ENCODE data around the gene DTX2.
"Not testable (repeated sequence)": the region's sequence is repeated elsewhere in the genome, so short reads cannot be mapped to it uniquely, and the experiment has no call there.

The DTX2 gene

DNA sequence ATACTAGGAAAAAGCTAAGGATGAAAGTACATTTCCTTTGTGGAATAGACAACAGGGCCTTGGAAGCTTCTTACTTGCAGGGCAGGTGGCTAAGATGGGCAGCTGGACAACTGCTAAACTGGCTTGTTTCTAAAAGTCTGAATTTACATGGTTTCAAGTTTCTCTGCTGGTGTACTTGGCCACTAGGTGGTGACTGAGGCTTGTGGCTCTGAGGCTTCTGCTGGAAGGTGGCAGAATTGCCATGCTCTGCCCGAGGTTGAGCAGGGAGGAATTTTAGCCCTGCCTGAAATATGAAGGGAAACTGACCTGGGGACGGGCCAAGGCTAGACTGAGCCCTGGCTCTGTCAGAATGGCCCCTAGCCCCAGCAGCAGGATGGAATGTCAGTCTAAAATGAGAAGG, 23.6 kb upstream of the DTX2 start:
- H3K4me3 ChIP-seq (ENCODE audit: low read depth, low read length), result not testable (repeated sequence)
- DNase-seq (ENCODE audit: low read depth), result peak; percentile 57
- TF ChIP-seq, protein P1, sequence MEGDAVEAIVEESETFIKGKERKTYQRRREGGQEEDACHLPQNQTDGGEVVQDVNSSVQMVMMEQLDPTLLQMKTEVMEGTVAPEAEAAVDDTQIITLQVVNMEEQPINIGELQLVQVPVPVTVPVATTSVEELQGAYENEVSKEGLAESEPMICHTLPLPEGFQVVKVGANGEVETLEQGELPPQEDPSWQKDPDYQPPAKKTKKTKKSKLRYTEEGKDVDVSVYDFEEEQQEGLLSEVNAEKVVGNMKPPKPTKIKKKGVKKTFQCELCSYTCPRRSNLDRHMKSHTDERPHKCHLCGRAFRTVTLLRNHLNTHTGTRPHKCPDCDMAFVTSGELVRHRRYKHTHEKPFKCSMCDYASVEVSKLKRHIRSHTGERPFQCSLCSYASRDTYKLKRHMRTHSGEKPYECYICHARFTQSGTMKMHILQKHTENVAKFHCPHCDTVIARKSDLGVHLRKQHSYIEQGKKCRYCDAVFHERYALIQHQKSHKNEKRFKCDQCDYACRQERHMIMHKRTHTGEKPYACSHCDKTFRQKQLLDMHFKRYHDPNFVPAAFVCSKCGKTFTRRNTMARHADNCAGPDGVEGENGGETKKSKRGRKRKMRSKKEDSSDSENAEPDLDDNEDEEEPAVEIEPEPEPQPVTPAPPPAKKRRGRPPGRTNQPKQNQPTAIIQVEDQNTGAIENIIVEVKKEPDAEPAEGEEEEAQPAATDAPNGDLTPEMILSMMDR (IDR thresholded peaks at IDR 0.05; ENCODE audit: low read depth, low read length, missing control alignments), result peak; percentile 64

DNA sequence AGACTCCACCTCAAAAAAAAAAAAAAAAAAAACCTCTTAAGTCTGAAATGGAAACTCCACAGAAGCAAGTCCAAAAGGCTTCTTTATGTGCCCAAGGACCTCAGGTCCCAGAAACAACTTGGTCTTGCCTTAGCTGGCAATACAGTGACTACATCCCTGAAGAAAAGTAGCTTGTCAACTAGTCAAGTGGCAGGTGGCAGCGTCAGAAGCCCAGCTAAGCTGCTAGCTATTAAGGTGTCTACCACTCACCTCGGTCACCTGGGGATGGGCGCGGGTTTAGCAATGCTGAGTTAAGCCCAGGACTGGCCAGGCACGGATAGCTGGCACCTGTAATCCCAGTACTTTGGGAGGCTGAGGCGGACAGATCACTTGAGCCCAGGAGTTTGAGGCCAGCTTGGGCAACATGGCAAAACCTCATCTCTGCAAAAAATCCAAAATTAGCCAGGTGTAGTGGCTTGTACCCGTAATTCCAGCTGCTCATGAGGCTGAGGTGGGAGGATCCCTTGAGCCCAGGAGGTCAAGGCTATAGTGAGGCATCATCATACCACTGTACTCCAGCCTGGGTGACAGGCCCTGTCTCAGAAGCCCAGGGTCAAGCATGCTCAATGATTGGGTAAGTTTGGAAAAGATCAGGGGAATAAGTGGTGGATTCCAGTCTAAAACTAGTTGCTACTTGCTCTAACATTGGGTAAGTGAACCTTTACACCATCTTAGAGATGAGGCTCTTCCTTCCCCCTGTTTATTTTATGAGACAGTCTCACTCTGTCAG, 22.2 kb upstream of the DTX2 start:
- not testable (repeated sequence) for H3K4me3 ChIP-seq (ENCODE audit: low read depth, low read length); DNase-seq (ENCODE audit: low read depth)

- not testable (repeated sequence) for H3K4me3 ChIP-seq (ENCODE audit: low read depth, low read length); DNase-seq (ENCODE audit: low read depth)
These were observed 21.1 kb upstream of the DTX2 start for GRCh38 chr7:76440404-76440803.

GRCh38 chr7:76441792-76442191, 19.7 kb upstream of the DTX2 start:
- not testable (repeated sequence) for DNase-seq (ENCODE audit: low read depth); H3K4me3 ChIP-seq (ENCODE audit: low read depth, low read length)

GRCh38 chr7:76442664-76443446, 18.7 kb upstream of the DTX2 start:
- not testable (repeated sequence) for H3K4me3 ChIP-seq (ENCODE audit: low read depth, low read length); DNase-seq (ENCODE audit: low read depth)

- H3K4me3 ChIP-seq (ENCODE audit: low read depth, low read length); DNase-seq (ENCODE audit: low read depth): not testable (repeated sequence)
These were observed 17.7 kb upstream of the DTX2 start for GRCh38 chr7:76443846-76444245.

DNA sequence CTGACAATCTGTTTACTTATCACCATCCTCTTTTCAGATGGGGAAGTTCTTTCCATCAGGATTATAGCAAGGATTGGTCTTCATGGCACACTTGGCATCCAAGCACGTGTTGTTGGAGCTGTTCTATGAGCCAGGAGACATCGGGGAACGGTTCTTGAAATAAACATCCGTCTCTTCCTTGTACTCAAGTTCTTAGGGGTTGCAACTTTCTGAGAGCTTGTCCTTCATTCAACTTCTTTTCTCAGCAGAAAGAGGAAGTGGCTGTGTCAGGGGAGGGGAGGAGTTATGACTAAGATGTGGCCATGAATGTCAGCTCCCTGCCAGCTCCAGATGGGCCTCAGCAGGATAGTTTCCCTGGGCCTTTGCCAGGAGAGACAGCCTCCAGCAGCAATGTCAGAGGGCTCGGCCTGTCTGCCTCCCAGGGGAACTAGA, 15.9 kb upstream of the DTX2 start:
- DNase-seq (ENCODE audit: low read depth), result peak; percentile 13
- H3K4me3 ChIP-seq (ENCODE audit: low read depth, low read length), result not testable (repeated sequence)

- H3K4me3 ChIP-seq (ENCODE audit: low read depth, low read length); DNase-seq (ENCODE audit: low read depth): not testable (repeated sequence)
These were observed 4.5 kb upstream of the DTX2 start for GRCh38 chr7:76457017-76457416.

DNA sequence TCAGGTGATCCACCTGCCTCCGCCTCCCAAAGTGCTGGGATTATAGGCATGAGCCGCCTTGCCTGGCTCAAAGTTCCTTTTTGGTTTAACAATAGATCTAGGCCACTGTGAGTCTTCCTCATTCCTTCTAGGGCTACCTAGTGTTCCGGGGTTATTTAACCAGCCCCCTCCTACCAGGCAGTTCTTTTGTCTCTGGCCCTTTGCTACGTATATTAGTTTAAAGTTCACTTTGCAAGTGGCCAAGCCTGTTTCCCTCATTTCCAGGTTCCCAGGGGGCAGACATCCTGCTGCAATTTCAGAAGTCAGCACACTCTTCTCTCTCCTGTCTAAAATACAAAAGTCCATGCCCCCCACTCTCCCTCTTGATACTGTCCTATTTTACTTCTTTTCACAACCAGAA, 3.0 kb upstream of the DTX2 start:
- not testable (repeated sequence) for H3K4me3 ChIP-seq (ENCODE audit: low read depth, low read length); DNase-seq (ENCODE audit: low read depth)

DNA sequence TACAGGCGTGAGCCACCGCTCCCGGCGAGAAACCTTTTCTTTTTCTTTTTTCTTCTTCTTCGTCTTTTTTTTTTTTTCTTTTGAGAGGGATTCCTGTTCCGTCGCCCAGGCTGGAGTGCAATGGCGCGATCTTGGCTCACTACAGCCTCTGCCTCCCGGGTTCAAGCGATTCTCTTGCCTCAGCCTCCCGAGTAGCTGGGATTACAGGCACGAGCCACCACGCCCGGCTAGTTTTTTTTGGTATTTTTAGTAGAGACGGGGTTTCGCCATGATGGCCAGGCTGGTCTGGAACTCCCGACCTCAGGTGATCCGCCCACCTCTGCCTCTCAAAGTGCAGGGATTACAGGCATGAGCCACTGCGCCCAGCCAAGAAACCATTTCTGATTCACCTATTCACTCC, 742 bp upstream of the DTX2 start:
- H3K4me3 ChIP-seq (ENCODE audit: low read depth, low read length), result not testable (repeated sequence)

DNA sequence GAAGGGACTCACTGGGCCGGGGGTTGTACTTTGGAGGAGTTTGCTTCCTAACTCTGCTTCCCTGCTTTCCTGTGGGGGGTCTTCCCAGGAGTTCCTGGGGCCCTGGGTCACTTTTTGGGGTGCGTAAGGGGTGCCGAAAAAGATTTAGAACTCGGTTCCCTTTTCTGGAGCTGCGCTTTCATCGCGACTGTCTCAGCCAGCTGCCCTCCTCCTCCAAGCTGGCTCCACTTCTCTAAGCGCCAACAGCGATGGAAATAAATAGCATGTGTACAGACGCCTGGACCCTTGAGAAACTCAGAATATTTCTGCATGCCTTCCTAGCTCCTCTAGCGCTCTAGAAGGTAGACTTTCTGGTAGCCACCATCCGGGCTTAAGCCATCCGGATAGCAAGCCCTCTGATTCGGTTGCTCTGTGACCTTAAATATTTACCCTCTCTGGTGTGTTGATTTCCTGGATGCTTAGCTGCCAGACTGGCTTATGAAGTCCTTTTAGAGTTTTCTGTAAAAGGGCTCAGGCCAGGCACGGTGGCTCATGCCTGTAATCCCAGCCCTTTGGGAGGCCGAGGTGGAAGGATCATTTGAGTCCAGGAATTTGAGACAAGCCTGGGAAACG, 868 bp downstream of the DTX2 start:
- H3K4me3 ChIP-seq (ENCODE audit: low read depth, low read length); DNase-seq (ENCODE audit: low read depth): not testable (repeated sequence)

More for the DNA sequence above, 742 bp upstream of the DTX2 start:
- not testable (repeated sequence) for DNase-seq (ENCODE audit: low read depth)

DNA sequence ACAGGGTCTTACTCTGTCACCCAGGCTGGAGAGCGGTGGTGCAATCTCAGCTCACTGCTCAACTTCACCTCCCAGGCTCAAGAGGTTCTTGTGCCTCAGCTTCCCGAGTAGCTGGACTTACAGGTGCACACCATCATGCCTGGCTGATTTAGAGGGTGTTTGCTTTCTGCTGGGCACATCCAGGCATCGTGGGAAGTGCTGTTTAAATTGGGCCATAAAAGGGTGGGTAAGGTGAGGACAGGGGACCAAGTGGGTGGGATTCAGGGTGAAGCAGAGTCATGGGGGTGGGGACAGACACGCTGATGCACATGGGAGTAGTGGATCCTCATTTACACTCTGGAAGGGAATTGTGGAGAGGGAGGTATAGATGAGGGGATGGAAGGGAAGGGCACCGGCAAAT, 3.5 kb downstream of the DTX2 start:
- DNase-seq (ENCODE audit: low read depth); H3K4me3 ChIP-seq (ENCODE audit: low read depth, low read length): not testable (repeated sequence)

- DNase-seq (ENCODE audit: low read depth); H3K4me3 ChIP-seq (ENCODE audit: low read depth, low read length): not testable (repeated sequence)
These were observed 4.4 kb downstream of the DTX2 start for GRCh38 chr7:76465950-76466349.

DNA sequence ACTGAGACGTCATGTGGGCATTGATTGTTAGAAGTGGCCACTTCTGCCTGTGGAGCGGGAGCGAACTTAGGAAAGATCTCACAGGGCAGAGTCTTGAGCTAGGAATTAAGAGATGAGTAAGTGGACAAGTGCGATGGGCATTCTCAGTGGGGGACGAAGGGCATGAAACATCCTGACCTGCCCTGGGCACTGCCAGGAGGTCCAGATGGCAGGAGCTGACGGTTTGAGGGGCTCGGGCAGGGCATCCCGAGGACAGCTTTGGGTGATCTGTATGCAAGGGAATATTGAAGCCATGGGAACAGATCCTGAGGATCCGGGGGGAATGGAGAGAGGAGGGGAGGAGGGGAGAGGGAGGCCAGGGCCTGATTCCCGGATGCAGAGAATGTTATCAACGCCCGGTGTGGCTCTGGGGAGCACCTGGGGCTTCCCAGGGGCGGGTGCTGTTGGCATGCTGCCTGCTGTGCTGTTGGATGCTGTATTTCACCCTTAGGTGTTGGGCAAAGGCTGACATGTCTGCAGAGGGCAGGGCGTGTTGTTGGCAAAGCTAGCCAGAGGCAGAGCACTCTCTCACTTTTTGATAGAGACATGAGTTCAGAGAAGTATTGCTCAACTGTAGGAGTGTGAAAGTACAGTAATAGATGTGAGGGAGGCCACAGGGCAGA, 6.4 kb downstream of the DTX2 start:
- not testable (repeated sequence) for H3K4me3 ChIP-seq (ENCODE audit: low read depth, low read length); DNase-seq (ENCODE audit: low read depth)

GRCh38 chr7:76471556-76472221, 10.2 kb downstream of the DTX2 start:
- not testable (repeated sequence) for DNase-seq (ENCODE audit: low read depth); H3K4me3 ChIP-seq (ENCODE audit: low read depth, low read length)

DNA sequence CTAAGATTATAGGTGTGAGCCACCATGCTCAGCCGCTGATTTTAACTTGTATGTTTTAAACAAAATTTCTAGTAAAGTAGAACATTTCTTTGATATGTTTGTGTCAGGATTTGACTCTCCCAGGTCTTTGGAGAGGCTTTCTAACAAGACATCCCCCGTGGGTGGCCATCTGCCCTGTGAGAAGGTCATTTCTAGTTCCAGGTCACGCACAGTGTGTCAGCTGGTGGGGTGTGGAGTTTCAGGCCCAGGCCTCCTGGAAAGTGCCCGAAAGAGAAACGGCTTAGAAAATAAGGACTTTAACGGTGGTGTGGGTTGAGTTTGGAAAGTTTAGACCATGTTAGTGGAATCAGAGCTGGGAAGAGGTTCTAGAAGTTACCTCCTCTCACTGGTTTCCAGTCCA, 11.6 kb downstream of the DTX2 start:
- not testable (repeated sequence) for H3K4me3 ChIP-seq (ENCODE audit: low read depth, low read length); DNase-seq (ENCODE audit: low read depth)

DNA sequence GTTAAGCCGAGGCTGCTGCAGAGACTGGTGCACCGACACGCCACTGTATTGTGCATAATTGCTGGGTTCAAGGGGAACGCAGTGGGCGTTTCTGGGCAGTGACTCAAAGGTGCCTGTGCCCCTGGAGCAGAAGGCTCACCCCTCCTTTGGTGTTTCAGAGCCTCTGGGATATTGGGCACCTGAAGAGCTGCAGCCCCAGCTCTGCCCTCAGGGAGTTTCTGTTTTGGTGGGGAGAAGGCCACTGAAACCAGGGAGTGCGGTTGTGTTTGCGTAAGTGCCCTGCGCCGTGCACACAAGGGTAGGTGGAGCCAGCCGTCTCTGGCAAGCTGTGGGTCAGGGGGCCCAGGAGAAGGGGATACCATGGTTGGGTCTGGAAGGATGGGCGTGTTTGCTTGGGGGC, 14.8 kb downstream of the DTX2 start:
- H3K4me3 ChIP-seq (ENCODE audit: low read depth, low read length); DNase-seq (ENCODE audit: low read depth): not testable (repeated sequence)
